K562 treated with DMSO at 1 percent for 4 hours (cell line): Measurements from ENCODE around the gene TRIL. TPM values are rescaled to one million over a fixed set of nuclear protein-coding genes. Genes with fewer than 3 reads are reported as not detected.

Experiments
- total RNA-seq: library from RNA; unstranded; fragments of 300-600 nt; gene quantifications from 2 replicates; pipeline ENCODE4 v1.2.3, GENCODE V29; 2022; ENCODE audit not compliant: insufficient read depth

Gene TRIL
- not detected in 2 replicates for total RNA-seq

GRCh38 chr7:28958235-28958979 is at the start of gene TRIL:
Gene TRIL, minus strand, starts transcription at chr7:28958330. Its CDS starts 284 bp downstream, at chr7:28958046.

Other genes with a start within 250 kb of the TRIL start
- 4.8 and 5.7 TPM in 2 replicates for gene CPVL, start 188.2 kb upstream of the TRIL start, total RNA-seq
- gene CHN2, start 236.4 kb upstream of the TRIL start, total RNA-seq, result 1.0 TPM in 1 of 2 replicates, not detected in the other